ENCODE measurements around the gene CCDC170. TPM values are rescaled to one million over a fixed set of nuclear protein-coding genes. Genes with fewer than 3 reads are reported as not detected.

CCDC170 gene
- total and polyA plus RNA-seq, 9 of the 15 experiments (the other 6 are each of a cell fraction or from before 2014, with no cell fraction given), result 0.01 to 0.18 (median 0.05) TPM; not detected in 6

- no peak for TF ChIP-seq MBD2 (IDR thresholded peaks at IDR 0.05; ENCODE audit: borderline replicate concordance, low read depth)
- TF ChIP-seq STAT5A (IDR thresholded peaks at IDR 0.05; ENCODE audit: borderline replicate concordance, low read length), result 0 out of 2 replicates have a peak, but pooled peaks have one; percentile 24
- no peak for TF ChIP-seq EWSR1 (IDR thresholded peaks at IDR 0.05; ENCODE audit: borderline replicate concordance, low read depth, partially characterized antibody)
- no peak for TF ChIP-seq SOX6 (IDR thresholded peaks at IDR 0.05)
- no peak for TF ChIP-seq NFE2L1 (tag; IDR thresholded peaks at IDR 0.05; ENCODE audit: borderline replicate concordance, low read depth)
- no peak for TF ChIP-seq ZNF41 (CRISPR knock-in tag; conservative IDR thresholded peaks at IDR 0.05)
- no peak for TF ChIP-seq JUN (IDR thresholded peaks at IDR 0.05; ENCODE audit: borderline replicate concordance, low read depth, low read length)
- TF ChIP-seq JUN (CRISPR knock-in tag; IDR thresholded peaks at IDR 0.05; ENCODE audit: borderline replicate concordance), result no peak
- TF ChIP-seq TGIF2 (CRISPR knock-in tag; IDR thresholded peaks at IDR 0.05), result no peak
- no peak for TF ChIP-seq TFE3 (CRISPR knock-in tag; IDR thresholded peaks at IDR 0.05)
- no peak for TF ChIP-seq HNRNPH1 (optimal IDR thresholded peaks at IDR 0.05; ENCODE audit: low read depth, low read length)
- TF ChIP-seq HNRNPK (IDR thresholded peaks at IDR 0.05; ENCODE audit: low read depth, low read length, poor library complexity, severe bottlenecking), result no peak
- peak; percentile 68 to 92 (median 82); a peak in 5 of 6 replicates for TF ChIP-seq CTCF (IDR thresholded peaks at IDR 0.05 in 2 of 3, conservative IDR thresholded peaks at IDR 0.05 in 1 of 3; ENCODE audit: insufficient read depth in 2 of 3, low read depth in 1 of 3, low read length in 3 of 3)
- TF ChIP-seq NFXL1 (CRISPR knock-in tag; IDR thresholded peaks at IDR 0.05), result no peak
- TF ChIP-seq ZNF77 (CRISPR knock-in tag; IDR thresholded peaks at IDR 0.05), result no peak
- no peak for TF ChIP-seq ARID4B (CRISPR knock-in tag; IDR thresholded peaks at IDR 0.05)
- no peak for TF ChIP-seq SNAPC5 (CRISPR knock-in tag; IDR thresholded peaks at IDR 0.05)
- TF ChIP-seq TOE1 (IDR thresholded peaks at IDR 0.05; ENCODE audit: borderline replicate concordance), result no peak
- TF ChIP-seq TOE1 (CRISPR knock-in tag; IDR thresholded peaks at IDR 0.05; ENCODE audit: borderline replicate concordance, low read depth), result no peak
These were observed 17.9 kb upstream of the CCDC170 start (continued) for GRCh38 chr6:151475653-151476523.
